HG03039 (cell line): ENCODE data around the gene ZDHHC5.
"Not testable (repeated sequence)": the region's sequence is repeated elsewhere in the genome, so short reads cannot be mapped to it uniquely, and the experiment has no call there.

Source experiments
- ATAC-seq: cut with Tn5 transposase; IDR thresholded peaks from one replicate; pipeline ENCODE4 v1.9.1; 2021; ENCODE audit warnings: mild to moderate bottlenecking, moderate library complexity; ENCODE audit not compliant: unreplicated experiment

The ZDHHC5 gene

GRCh38 chr11:57663975-57664374 lies 3.9 kb upstream of the ZDHHC5 start:
- ATAC-seq, result no peak

GRCh38 chr11:57667117-57667735 lies 688 bp upstream of the ZDHHC5 start:
- peak; percentile 60 for ATAC-seq

GRCh38 chr11:57668434-57668782 lies 494 bp downstream of the ZDHHC5 start:
- peak; percentile 4 for ATAC-seq

GRCh38 chr11:57674251-57674650 lies 6.3 kb downstream of the ZDHHC5 start:
- no peak for ATAC-seq

GRCh38 chr11:57675176-57675941 lies 7.4 kb downstream of the ZDHHC5 start:
- ATAC-seq, result no peak

GRCh38 chr11:57679396-57679795 lies 11.5 kb downstream of the ZDHHC5 start:
- ATAC-seq, result no peak

GRCh38 chr11:57680552-57680874 lies 12.6 kb downstream of the ZDHHC5 start:
- no peak for ATAC-seq

- ATAC-seq, result no peak
Measured at GRCh38 chr11:57681168-57681567, 13.3 kb downstream of the ZDHHC5 start.

- ATAC-seq, result not testable (repeated sequence)
Measured at GRCh38 chr11:57690474-57690873, 22.6 kb downstream of the ZDHHC5 start.

- ATAC-seq, result no peak
Measured at GRCh38 chr11:57698843-57699365, 31.0 kb downstream of the ZDHHC5 start.

- no peak for ATAC-seq
Measured at GRCh38 chr11:57699813-57700212, 31.9 kb downstream of the ZDHHC5 start.

- no peak for ATAC-seq
Measured at GRCh38 chr11:57700425-57700824, 32.5 kb downstream of the ZDHHC5 start.

GRCh38 chr11:57703341-57703740 lies 35.4 kb downstream of the ZDHHC5 start:
- ATAC-seq, result no peak

- ATAC-seq, result no peak
Measured at GRCh38 chr11:57704932-57705331, 37.0 kb downstream of the ZDHHC5 start.

GRCh38 chr11:57705432-57705831 lies 37.5 kb downstream of the ZDHHC5 start:
- not testable (repeated sequence) for ATAC-seq

- no peak for ATAC-seq
Measured at GRCh38 chr11:57709802-57710367, 42.0 kb downstream of the ZDHHC5 start.

GRCh38 chr11:57711414-57712255 lies 43.7 kb downstream of the ZDHHC5 start, which contains the start of gene MED19:
Gene MED19, minus strand, starts transcription at chr11:57712215. Its CDS starts 36 bp downstream, at chr11:57712179.
- ATAC-seq, result peak; percentile 34

- peak; percentile 94 for ATAC-seq
Measured at GRCh38 chr11:57712256-57713150, 44.6 kb downstream of the ZDHHC5 start, which contains the start of gene TMX2. Gene TMX2, plus strand, starts transcription at chr11:57712593. Its CDS starts 26 bp downstream, at chr11:57712619.

- no peak for ATAC-seq
Measured at GRCh38 chr11:57713835-57714234, 45.9 kb downstream of the ZDHHC5 start.

GRCh38 chr11:57716726-57717125 lies 48.8 kb downstream of the ZDHHC5 start:
- ATAC-seq, result not testable (repeated sequence)
